HG03139 (cell line): ENCODE data around the gene DOCK3.
"Not testable (repeated sequence)": the region's sequence is repeated elsewhere in the genome, so short reads cannot be mapped to it uniquely, and the experiment has no call there.

ENCODE experiments used
- ATAC-seq: cut with Tn5 transposase; IDR thresholded peaks from one replicate; pipeline ENCODE4 v1.9.1; 2021; ENCODE audit not compliant: unreplicated experiment

The DOCK3 gene

GRCh38 chr3:50786631-50787030 lies 111.9 kb downstream of the DOCK3 start:
- ATAC-seq = no peak

GRCh38 chr3:50790894-50791293 lies 116.2 kb downstream of the DOCK3 start:
- ATAC-seq = not testable (repeated sequence)

GRCh38 chr3:50792568-50792967 lies 117.8 kb downstream of the DOCK3 start:
- ATAC-seq = no peak

GRCh38 chr3:50803805-50804204 lies 129.1 kb downstream of the DOCK3 start:
- not testable (repeated sequence) for ATAC-seq

GRCh38 chr3:50804376-50804775 lies 129.6 kb downstream of the DOCK3 start:
- not testable (repeated sequence) for ATAC-seq

- no peak for ATAC-seq
Measured at GRCh38 chr3:50805321-50805720, 130.6 kb downstream of the DOCK3 start.

- no peak for ATAC-seq
Measured at GRCh38 chr3:50806031-50806430, 131.3 kb downstream of the DOCK3 start.

- no peak for ATAC-seq
Measured at GRCh38 chr3:50806806-50807205, 132.1 kb downstream of the DOCK3 start.

- no peak for ATAC-seq
Measured at GRCh38 chr3:50807266-50807665, 132.5 kb downstream of the DOCK3 start.

- no peak for ATAC-seq
Measured at GRCh38 chr3:50811893-50812292, 137.2 kb downstream of the DOCK3 start.

GRCh38 chr3:50815844-50816243 lies 141.1 kb downstream of the DOCK3 start:
- no peak for ATAC-seq

- no peak for ATAC-seq
Measured at GRCh38 chr3:50816894-50817293, 142.2 kb downstream of the DOCK3 start.

GRCh38 chr3:50817756-50818529 lies 143.2 kb downstream of the DOCK3 start:
- no peak for ATAC-seq

GRCh38 chr3:50819882-50820281 lies 145.2 kb downstream of the DOCK3 start:
- no peak for ATAC-seq

GRCh38 chr3:50825841-50826240 lies 151.1 kb downstream of the DOCK3 start:
- ATAC-seq = no peak

- ATAC-seq = no peak
Measured at GRCh38 chr3:50830451-50830850, 155.7 kb downstream of the DOCK3 start.

- not testable (repeated sequence) for ATAC-seq
Measured at GRCh38 chr3:50831009-50831408, 156.3 kb downstream of the DOCK3 start.

- ATAC-seq = no peak
Measured at GRCh38 chr3:50840983-50841489, 166.3 kb downstream of the DOCK3 start.

- no peak for ATAC-seq
Measured at GRCh38 chr3:50848308-50848707, 173.6 kb downstream of the DOCK3 start.

- ATAC-seq = no peak
Measured at GRCh38 chr3:50850639-50851511, 176.1 kb downstream of the DOCK3 start.

GRCh38 chr3:50853936-50854335 lies 179.2 kb downstream of the DOCK3 start:
- no peak for ATAC-seq

- ATAC-seq = no peak
Measured at GRCh38 chr3:50862221-50862620, 187.5 kb downstream of the DOCK3 start.
